OCI-LY3 (cell line): ENCODE results near the gene PRSS23.

ENCODE experiments used
- CTCF ChIP-seq: fragments of 200-600, 300-600 bp; sonication (generic); IDR thresholded peaks from 2 replicates; pipeline ENCODE4 v1.5.1; 2014; ENCODE audit warnings: antibody characterized with exemption, low read length, low read depth
- EZH2phosphoT487 ChIP-seq: fragments of 200-600 bp; shearing (Covaris generic); IDR thresholded peaks from 2 replicates; pipeline ENCODE4 v1.6.1; 2018; ENCODE audit warnings: antibody characterized with exemption, mixed run types, low read depth

DNA sequence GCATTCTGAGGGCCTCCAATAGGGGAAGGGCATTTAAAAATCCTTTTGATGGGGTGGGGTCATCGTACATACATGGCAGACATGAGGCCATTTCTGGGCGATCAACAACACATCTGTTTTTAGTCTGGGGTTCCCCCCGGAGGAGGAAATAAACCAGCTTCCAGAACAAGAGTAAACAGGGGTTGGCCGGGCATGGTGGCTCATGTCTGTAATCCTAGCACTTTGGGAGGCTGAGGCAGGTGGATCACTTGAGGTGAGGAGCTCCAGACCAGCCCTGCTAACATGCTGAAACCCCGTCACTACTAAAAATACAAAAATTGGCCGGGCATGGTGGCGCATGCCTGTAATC, 12.0 kb downstream of the PRSS23 start:
- no peak for TF ChIP-seq CTCF
- TF ChIP-seq EZH2phosphoT487: no peak
